H9 (cell line): ENCODE measurements around the gene SETBP1. TPM values are rescaled to one million over a fixed set of nuclear protein-coding genes. Genes with fewer than 3 reads are reported as not detected.

ENCODE experiments used
- DNase-seq: peaks from one replicate; pipeline ENCODE4 v3.0.0-alpha.2; 2017
- H2AFZ ChIP-seq: one replicate; pipeline ENCODE4 v1.6.1; 2013; ENCODE audit warnings: mild to moderate bottlenecking, low read length, control low read depth, moderate library complexity
- H2AK5ac ChIP-seq: 2 replicates; pipeline ENCODE4 v1.6.1; 2013; ENCODE audit warnings: low read length, control low read depth, mixed read lengths; ENCODE audit not compliant: insufficient read length
- H2BK120ac ChIP-seq: one replicate; pipeline ENCODE4 v1.6.1; 2013; ENCODE audit warnings: low read depth, mild to moderate bottlenecking, low read length, control low read depth, inconsistent platforms; ENCODE audit not compliant: poor library complexity, severe bottlenecking
- H2BK12ac ChIP-seq: 2 replicates; pipeline ENCODE4 v1.6.1; 2013; ENCODE audit warnings: low read length, control low read depth, mixed read lengths, low read depth; ENCODE audit not compliant: insufficient read length
- H2BK15ac ChIP-seq: 2 replicates; pipeline ENCODE4 v1.6.1; 2013; ENCODE audit warnings: low read depth, low read length, control low read depth
- H2BK20ac ChIP-seq: one replicate; pipeline ENCODE4 v1.6.1; 2013; ENCODE audit warnings: low read depth, mild to moderate bottlenecking, low read length, control low read depth, inconsistent platforms; ENCODE audit not compliant: poor library complexity, severe bottlenecking
- H2BK5ac ChIP-seq: 2 replicates; pipeline ENCODE4 v1.6.1; 2013; ENCODE audit warnings: low read length, control low read depth, mixed read lengths; ENCODE audit not compliant: insufficient read length
- H3K14ac ChIP-seq: 2 replicates; pipeline ENCODE4 v1.6.1; 2013; ENCODE audit warnings: low read length, control low read depth; ENCODE audit not compliant: insufficient read depth
- H3K18ac ChIP-seq: 2 replicates; pipeline ENCODE4 v1.6.1; 2013; ENCODE audit warnings: low read depth, mild to moderate bottlenecking, mixed read lengths, low read length, control low read depth; ENCODE audit not compliant: insufficient read length
- H3K23ac ChIP-seq: 2 replicates; pipeline ENCODE4 v1.6.1; 2013; ENCODE audit warnings: low read length, control low read depth, mixed read lengths, low read depth; ENCODE audit not compliant: insufficient read length
- H3K23me2 ChIP-seq: 2 replicates; pipeline ENCODE4 v1.6.1; 2013; ENCODE audit warnings: low read depth, mild to moderate bottlenecking, mixed read lengths, low read length, control low read depth; ENCODE audit not compliant: insufficient read length, poor library complexity, severe bottlenecking
- H3K27ac ChIP-seq: 2 replicates; pipeline ENCODE4 v1.5.1; 2013; ENCODE audit warnings: low read length, control low read depth, mixed read lengths, low read depth; ENCODE audit not compliant: insufficient read length
- H3K27me3 ChIP-seq: 2 replicates; pipeline ENCODE4 v1.6.1; 2013; ENCODE audit warnings: low read length, control low read depth, inconsistent platforms; ENCODE audit not compliant: insufficient read depth
- H3K4ac ChIP-seq: 2 replicates; pipeline ENCODE4 v1.6.1; 2013; ENCODE audit warnings: low read depth, mild to moderate bottlenecking, control low read depth, inconsistent platforms, low read length, moderate library complexity
- H3K4me1 ChIP-seq: 2 replicates; pipeline ENCODE4 v1.6.1; 2013; ENCODE audit warnings: low read length, control low read depth, inconsistent platforms; ENCODE audit not compliant: insufficient read depth
- H3K4me2 ChIP-seq: 2 replicates; pipeline ENCODE4 v1.6.1; 2013; ENCODE audit warnings: low read length, control low read depth, mixed read lengths; ENCODE audit not compliant: insufficient read length, insufficient read depth
- H3K56ac ChIP-seq: 2 replicates; pipeline ENCODE4 v1.6.1; 2013; ENCODE audit warnings: low read depth, mild to moderate bottlenecking, mixed read lengths, low read length, control low read depth; ENCODE audit not compliant: insufficient read length
- H3K79me1 ChIP-seq: 2 replicates; pipeline ENCODE4 v1.6.1; 2013; ENCODE audit warnings: low read depth, mild to moderate bottlenecking, moderate library complexity, low read length, control low read depth, inconsistent platforms; ENCODE audit not compliant: insufficient read depth, poor library complexity, severe bottlenecking
- H3K79me2 ChIP-seq: 2 replicates; pipeline ENCODE4 v1.6.1; 2013; ENCODE audit warnings: low read length, control low read depth, inconsistent platforms; ENCODE audit not compliant: insufficient read depth
- H3K9ac ChIP-seq: 2 replicates; pipeline ENCODE4 v1.6.1; 2013; ENCODE audit warnings: low read length, control low read depth, mixed read lengths; ENCODE audit not compliant: insufficient read length; ENCODE audit errors: extremely low read depth
- H3K9me3 ChIP-seq: one replicate; pipeline ENCODE4 v1.6.1; 2013; ENCODE audit warnings: low read depth, low read length, inconsistent platforms; ENCODE audit not compliant: control insufficient read depth
- H3T11ph ChIP-seq: one replicate; pipeline ENCODE4 v1.6.1; 2013; ENCODE audit warnings: mild to moderate bottlenecking, low read length, control low read depth, inconsistent platforms
- H4K20me1 ChIP-seq: one replicate; pipeline ENCODE4 v1.6.1; 2013; ENCODE audit not compliant: control insufficient read depth, insufficient read length, insufficient read depth
- H4K5ac ChIP-seq: 2 replicates; pipeline ENCODE4 v1.6.1; 2013; ENCODE audit warnings: low read depth, mild to moderate bottlenecking, mixed read lengths, low read length, control low read depth; ENCODE audit not compliant: insufficient read length
- H4K8ac ChIP-seq: replicated peaks from 2 replicates; pipeline ENCODE4 v1.6.1; 2013; ENCODE audit warnings: low read length, control low read depth, mixed read lengths, low read depth; ENCODE audit not compliant: insufficient read length
- H4K91ac ChIP-seq: 2 replicates; pipeline ENCODE4 v1.6.1; 2013; ENCODE audit warnings: low read depth, mild to moderate bottlenecking, moderate library complexity, mixed read lengths, low read length, control low read depth; ENCODE audit not compliant: insufficient read length
- H3K27ac Mint-ChIP-seq, 3 experiments: 2 replicates in 2 of 3; 3 replicates in 1 of 3; pipeline ENCODE4 v1.8.0; 2020 to 2021; ENCODE audit warnings: mixed read lengths in 3 of 3, mild to moderate bottlenecking in 1 of 3, moderate library complexity in 1 of 3
- H3K27me3 Mint-ChIP-seq: 2 replicates; pipeline ENCODE4 v1.8.0; 2021; ENCODE audit warnings: low read depth, mild to moderate bottlenecking, moderate library complexity, mixed read lengths
- H3K36me3 Mint-ChIP-seq, 3 experiments: 2 replicates in 2 of 3; 3 replicates in 1 of 3; pipeline ENCODE4 v1.8.0; 2020 to 2021; ENCODE audit warnings: low read depth in 3 of 3, mixed read lengths in 3 of 3; ENCODE audit not compliant: insufficient read depth in 1 of 3
- H3K4me1 Mint-ChIP-seq, 2 experiments: 2 replicates each; pipeline ENCODE4 v1.8.0; 2020; ENCODE audit warnings: mixed read lengths in 2 of 2
- H3K4me3 Mint-ChIP-seq, 2 experiments: 2 replicates in 1 of 2; 3 replicates in 1 of 2; pipeline ENCODE4 v1.8.0; 2020 to 2021; ENCODE audit warnings: mild to moderate bottlenecking in 2 of 2, mixed read lengths in 2 of 2, moderate library complexity in 1 of 2
- H3K9me3 Mint-ChIP-seq, 2 experiments: 2 replicates in 1 of 2; 3 replicates in 1 of 2; pipeline ENCODE4 v1.8.0; 2020; ENCODE audit warnings: mild to moderate bottlenecking in 2 of 2, mixed read lengths in 2 of 2, moderate library complexity in 1 of 2
- WGBS: extraction: QIAGEN DNeasy Blood & Tissue Kit; methylation state at CpG from one replicate; pipeline ENCODE4 v1.1.7; 2013; ENCODE audit warnings: missing lambda C conversion rate, low lambda C conversion rate, mixed read lengths; ENCODE audit not compliant: insufficient read length; ENCODE audit errors: extremely low coverage; 5-methylcytosine and 5-hydroxymethylcytosine counted together
- total RNA-seq: library from RNA; stranded (reverse); gene quantifications from 2 replicates; pipeline ENCODE4 v1.2.1, GENCODE V29; 2021
- TF ChIP-seq, protein P1 (sequence below): fragments of 200-600 bp; sonication (generic); conservative IDR thresholded peaks from 3 replicates; pipeline ENCODE4 v1.8.0; 2021; ENCODE audit warnings: antibody characterized with exemption, mild to moderate bottlenecking

SETBP1 gene
- total RNA-seq, 1 experiment from 2014 or later: 4.6 TPM

DNA sequence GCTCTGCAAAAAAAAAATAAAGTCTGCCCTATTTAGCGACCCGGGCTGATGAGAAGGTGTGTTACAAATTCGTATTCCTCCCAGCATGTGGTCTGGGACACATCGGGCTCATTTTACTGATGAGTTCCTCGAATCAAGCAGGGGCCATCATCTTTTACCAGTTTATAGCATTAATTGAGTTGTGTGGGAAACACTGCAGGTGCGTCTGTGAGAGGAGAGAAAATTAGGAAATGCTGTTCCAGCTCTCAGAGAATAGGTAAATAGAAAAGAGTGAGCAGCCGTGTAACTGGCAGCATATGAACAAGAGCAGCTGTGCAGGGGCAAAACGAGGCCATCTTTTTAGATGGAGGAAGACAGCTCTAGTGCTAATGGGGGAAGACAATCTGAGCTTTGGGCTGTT lies 216.7 kb downstream of the SETBP1 start:
- Mint-ChIP-seq H3K27ac (no peak overlapping the region), H3K4me1 (peaks cover 9 to 26% of the 10 kb centered on the region in 2 experiments), H3K4me3 (no peak overlapping the region), H3K27me3 (no peaks in the 10 kb centered on the region), H3K9me3 (no peaks in the 10 kb centered on the region), H3K36me3 (no peaks in the 10 kb centered on the region)
- Histone ChIP-seq H3K4me2 (no peak overlapping the region), H2AK5ac (no peak overlapping the region), H4K5ac (no peak overlapping the region), H2BK5ac (no peak overlapping the region), H3K9me3 (no peaks in the 10 kb centered on the region), H2BK20ac (no peak overlapping the region), H3K79me1 (no peaks in the 10 kb centered on the region), H2BK15ac (no peak overlapping the region), H3K9ac (no peak overlapping the region), H3K27me3 (no peaks in the 10 kb centered on the region), H4K8ac (no peak overlapping the region), H3T11ph (no peak overlapping the region), H2BK120ac (no peak overlapping the region), H3K18ac (no peak overlapping the region), H3K27ac (no peak overlapping the region), H3K56ac (no peak overlapping the region), H3K23me2 (no peaks in the 10 kb centered on the region), H3K14ac (no peak overlapping the region), H2AFZ (no peak overlapping the region), H3K23ac (no peak overlapping the region), H4K91ac (no peak overlapping the region), H3K4me1 (no peaks in the 10 kb centered on the region; the same call in 1 of the 2 replicates), H3K79me2 (no peaks in the 10 kb centered on the region), H4K20me1 (no peaks in the 10 kb centered on the region), H2BK12ac (no peak overlapping the region), H3K4ac (no peak overlapping the region)
- TF ChIP-seq, protein P1, sequence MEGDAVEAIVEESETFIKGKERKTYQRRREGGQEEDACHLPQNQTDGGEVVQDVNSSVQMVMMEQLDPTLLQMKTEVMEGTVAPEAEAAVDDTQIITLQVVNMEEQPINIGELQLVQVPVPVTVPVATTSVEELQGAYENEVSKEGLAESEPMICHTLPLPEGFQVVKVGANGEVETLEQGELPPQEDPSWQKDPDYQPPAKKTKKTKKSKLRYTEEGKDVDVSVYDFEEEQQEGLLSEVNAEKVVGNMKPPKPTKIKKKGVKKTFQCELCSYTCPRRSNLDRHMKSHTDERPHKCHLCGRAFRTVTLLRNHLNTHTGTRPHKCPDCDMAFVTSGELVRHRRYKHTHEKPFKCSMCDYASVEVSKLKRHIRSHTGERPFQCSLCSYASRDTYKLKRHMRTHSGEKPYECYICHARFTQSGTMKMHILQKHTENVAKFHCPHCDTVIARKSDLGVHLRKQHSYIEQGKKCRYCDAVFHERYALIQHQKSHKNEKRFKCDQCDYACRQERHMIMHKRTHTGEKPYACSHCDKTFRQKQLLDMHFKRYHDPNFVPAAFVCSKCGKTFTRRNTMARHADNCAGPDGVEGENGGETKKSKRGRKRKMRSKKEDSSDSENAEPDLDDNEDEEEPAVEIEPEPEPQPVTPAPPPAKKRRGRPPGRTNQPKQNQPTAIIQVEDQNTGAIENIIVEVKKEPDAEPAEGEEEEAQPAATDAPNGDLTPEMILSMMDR: no peak
- DNase-seq: no peak
- WGBS: no CpG with 5 or more reads among the region's 8 CpGs
